Prostate gland (tissue), 2 donors: ENCODE results near the gene RAB18.

ENCODE experiments used
- POLR2A ChIP-seq: fragments of 450-650 bp; IDR thresholded peaks from one replicate; pipeline ENCODE4 v1.6.1; 2016; ENCODE audit warnings: antibody characterized with exemption, mild to moderate bottlenecking
- TF ChIP-seq, protein P1 (sequence below), 4 experiments: fragments of 200-600 bp in 2 of 4; fragments of 450-650 bp in 2 of 4; sonication (generic) in 2 of 4; IDR thresholded peaks; 1 replicate in 3 of 4; 2 replicates in 1 of 4; pipeline ENCODE4 v1.5.1; 2016 to 2019; ENCODE audit warnings: antibody characterized with exemption in 4 of 4, mild to moderate bottlenecking in 2 of 4, moderate library complexity in 2 of 4

- TF ChIP-seq, protein P1, sequence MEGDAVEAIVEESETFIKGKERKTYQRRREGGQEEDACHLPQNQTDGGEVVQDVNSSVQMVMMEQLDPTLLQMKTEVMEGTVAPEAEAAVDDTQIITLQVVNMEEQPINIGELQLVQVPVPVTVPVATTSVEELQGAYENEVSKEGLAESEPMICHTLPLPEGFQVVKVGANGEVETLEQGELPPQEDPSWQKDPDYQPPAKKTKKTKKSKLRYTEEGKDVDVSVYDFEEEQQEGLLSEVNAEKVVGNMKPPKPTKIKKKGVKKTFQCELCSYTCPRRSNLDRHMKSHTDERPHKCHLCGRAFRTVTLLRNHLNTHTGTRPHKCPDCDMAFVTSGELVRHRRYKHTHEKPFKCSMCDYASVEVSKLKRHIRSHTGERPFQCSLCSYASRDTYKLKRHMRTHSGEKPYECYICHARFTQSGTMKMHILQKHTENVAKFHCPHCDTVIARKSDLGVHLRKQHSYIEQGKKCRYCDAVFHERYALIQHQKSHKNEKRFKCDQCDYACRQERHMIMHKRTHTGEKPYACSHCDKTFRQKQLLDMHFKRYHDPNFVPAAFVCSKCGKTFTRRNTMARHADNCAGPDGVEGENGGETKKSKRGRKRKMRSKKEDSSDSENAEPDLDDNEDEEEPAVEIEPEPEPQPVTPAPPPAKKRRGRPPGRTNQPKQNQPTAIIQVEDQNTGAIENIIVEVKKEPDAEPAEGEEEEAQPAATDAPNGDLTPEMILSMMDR (IDR thresholded peaks at IDR 0.05) = no peak
- TF ChIP-seq POLR2A = no peak
Measured at GRCh38 chr10:27578316-27578715, 74.2 kb downstream of the RAB18 start.
